Right atrium auricular region (tissue), 2 donors: ENCODE results near the gene FOXP1. TPM values are rescaled to one million over a fixed set of nuclear protein-coding genes. Genes with fewer than 3 reads are reported as not detected.

Source experiments
- DNase-seq: peaks from one replicate; pipeline ENCODE4 v3.0.0-alpha.2; 2019; ENCODE audit warnings: low spot score
- H3K27ac ChIP-seq, 2 donors: fragments of 200-600 bp; sonication (generic); 1 replicate in 1 of 2; 2 replicates in 1 of 2; pipeline ENCODE4 v1.5.1; 2016 to 2019
- H3K27me3 ChIP-seq, 2 donors: fragments of 200-600 bp; sonication (generic); one replicate each; pipeline versions ENCODE4 v1.5.1 to v1.6.0; 2017 to 2019
- H3K36me3 ChIP-seq: fragments of 200-600 bp; sonication (generic); one replicate; pipeline ENCODE4 v1.5.1; 2016
- H3K4me1 ChIP-seq, 2 donors: fragments of 200-600 bp; sonication (generic); one replicate each; pipeline versions ENCODE4 v1.5.1 to v1.6.0; 2017 to 2019
- H3K4me3 ChIP-seq, 2 donors: fragments of 200-600 bp; sonication (generic); 1 replicate in 1 of 2; 2 replicates in 1 of 2; pipeline ENCODE4 v1.5.1; 2017 to 2019; ENCODE audit warnings: mild to moderate bottlenecking in 1 of 2, moderate library complexity in 1 of 2
- H3K9me3 ChIP-seq, 2 donors: fragments of 200-600 bp; sonication (generic); one replicate each; pipeline ENCODE4 v1.5.1; 2019
- CTCF ChIP-seq, 2 donors: fragments of 200-600 bp; sonication (generic); IDR thresholded peaks; one replicate each; pipeline ENCODE4 v1.5.1; 2019; ENCODE audit warnings: antibody characterized with exemption in 2 of 2
- total RNA-seq, 2 donors: library from RNA; depleted of rRNA; stranded (reverse); fragments of >200 nt; gene quantifications; one replicate each; pipeline ENCODE4 v1.1.0, GENCODE V29; 2016

FOXP1 gene
- total RNA-seq, 2 donors from 2014 or later, result 39.2 to 59.0 TPM

GRCh38 chr3:71489315-71489761 lies 94.2 kb downstream of the FOXP1 start:
- Histone ChIP-seq H3K9me3 (no peaks in the 10 kb centered on the region), H3K27ac (no peak overlapping the region), H3K4me1 (no peaks in the 10 kb centered on the region), H3K4me3 (no peak overlapping the region), H3K36me3 (no peaks in the 10 kb centered on the region), H3K27me3 (no peaks in the 10 kb centered on the region)
- no peak for DNase-seq
- TF ChIP-seq CTCF (IDR thresholded peaks at IDR 0.05), result no peak

GRCh38 chr3:71488882-71489281 lies 94.6 kb downstream of the FOXP1 start:
- Histone ChIP-seq H3K27ac (no peak overlapping the region), H3K4me1 (no peaks in the 10 kb centered on the region), H3K36me3 (no peaks in the 10 kb centered on the region), H3K27me3 (no peaks in the 10 kb centered on the region), H3K9me3 (no peaks in the 10 kb centered on the region), H3K4me3 (no peak overlapping the region)
- TF ChIP-seq CTCF (IDR thresholded peaks at IDR 0.05), result no peak
- no peak for DNase-seq

- Histone ChIP-seq H3K27me3 (no peaks in the 10 kb centered on the region), H3K9me3 (no peaks in the 10 kb centered on the region), H3K4me1 (no peaks in the 10 kb centered on the region), H3K27ac (no peak overlapping the region), H3K4me3 (no peak overlapping the region), H3K36me3 (no peaks in the 10 kb centered on the region)
- no peak for TF ChIP-seq CTCF (IDR thresholded peaks at IDR 0.05)
- DNase-seq, result no peak
Measured at GRCh38 chr3:71488391-71488809, 95.1 kb downstream of the FOXP1 start.

GRCh38 chr3:71487418-71487817 lies 96.1 kb downstream of the FOXP1 start:
- no peaks in the 10 kb centered on the region for H3K27me3 ChIP-seq
- no peak for DNase-seq
- no peaks in the 10 kb centered on the region for H3K9me3 ChIP-seq
- no peak for TF ChIP-seq CTCF (IDR thresholded peaks at IDR 0.05)
- H3K36me3 ChIP-seq, result no peaks in the 10 kb centered on the region
- no peak overlapping the region for H3K4me3 ChIP-seq
- no peak overlapping the region for H3K27ac ChIP-seq
- H3K4me1 ChIP-seq, result no peaks in the 10 kb centered on the region

- Histone ChIP-seq H3K4me3 (no peak overlapping the region), H3K27me3 (no peaks in the 10 kb centered on the region), H3K4me1 (no peaks in the 10 kb centered on the region), H3K9me3 (no peaks in the 10 kb centered on the region), H3K36me3 (no peaks in the 10 kb centered on the region), H3K27ac (no peak overlapping the region)
- no peak for DNase-seq
- TF ChIP-seq CTCF (IDR thresholded peaks at IDR 0.05), result no peak
Measured at GRCh38 chr3:71486831-71487230, 96.7 kb downstream of the FOXP1 start.

- no peaks in the 10 kb centered on the region for H3K4me1 ChIP-seq
- H3K9me3 ChIP-seq, result no peaks in the 10 kb centered on the region
- no peak for DNase-seq
- no peaks in the 10 kb centered on the region for H3K27me3 ChIP-seq
- H3K27ac ChIP-seq, result no peak overlapping the region
- no peak for TF ChIP-seq CTCF (IDR thresholded peaks at IDR 0.05)
- H3K4me3 ChIP-seq, result no peak overlapping the region
- no peaks in the 10 kb centered on the region for H3K36me3 ChIP-seq
Measured at GRCh38 chr3:71485896-71486295, 97.6 kb downstream of the FOXP1 start.
